GM06990 (cell line): ENCODE measurements around the gene TMEM176B.

Experiments used
- DNase-seq: peaks from one replicate; pipeline ENCODE4 v3.0.0-alpha.2; 2011; ENCODE audit not compliant: insufficient read length; ENCODE audit errors: extremely low read depth
- H3K27me3 ChIP-seq: replicated peaks from 2 replicates; pipeline ENCODE4 v1.6.0; 2011; ENCODE audit warnings: low read length; ENCODE audit not compliant: control insufficient read depth, insufficient read depth
- H3K36me3 ChIP-seq: 2 replicates; pipeline ENCODE4 v1.5.1; 2011; ENCODE audit warnings: low read length; ENCODE audit not compliant: control insufficient read depth, insufficient read depth
- H3K4me3 ChIP-seq: replicated peaks from 2 replicates; pipeline ENCODE4 v1.5.1; 2011; ENCODE audit warnings: low read depth, mild to moderate bottlenecking, control low read depth, low read length
- CTCF ChIP-seq: IDR thresholded peaks from 2 replicates; pipeline ENCODE4 v1.5.1; 2011; ENCODE audit warnings: low read length, control low read depth, mild to moderate bottlenecking, inconsistent platforms; ENCODE audit not compliant: insufficient read depth, poor library complexity, severe bottlenecking

TMEM176B gene

GRCh38 chr7:150805864-150806263 is 5.7 kb upstream of the TMEM176B start:
- Histone ChIP-seq H3K4me3 (no peak overlapping the region), H3K36me3 (no peaks in the 10 kb centered on the region), H3K27me3 (peaks cover 2% of the 10 kb centered on the region)
- no peak for DNase-seq
- TF ChIP-seq CTCF: no peak

- H3K36me3 ChIP-seq: no peaks in the 10 kb centered on the region
- TF ChIP-seq CTCF: no peak
- peaks cover 2% of the 10 kb centered on the region for H3K27me3 ChIP-seq
- no peak overlapping the region for H3K4me3 ChIP-seq
- no peak for DNase-seq
Measured at GRCh38 chr7:150804802-150805201, 4.6 kb upstream of the TMEM176B start.

GRCh38 chr7:150803161-150803860 is 3.1 kb upstream of the TMEM176B start:
- no peaks in the 10 kb centered on the region for H3K36me3 ChIP-seq
- no peak for TF ChIP-seq CTCF
- peaks cover 2% of the 10 kb centered on the region for H3K27me3 ChIP-seq
- H3K4me3 ChIP-seq: no peak overlapping the region
- DNase-seq: no peak

GRCh38 chr7:150801946-150802771 is 2.0 kb upstream of the TMEM176B start:
- Histone ChIP-seq H3K36me3 (no peaks in the 10 kb centered on the region), H3K4me3 (no peak overlapping the region), H3K27me3 (peaks cover 2% of the 10 kb centered on the region)
- no peak for DNase-seq
- no peak for TF ChIP-seq CTCF

GRCh38 chr7:150801242-150801945 is 1.2 kb upstream of the TMEM176B start:
- no peak for TF ChIP-seq CTCF
- DNase-seq: no peak
- no peak overlapping the region for H3K4me3 ChIP-seq
- peaks cover 2% of the 10 kb centered on the region for H3K27me3 ChIP-seq
- H3K36me3 ChIP-seq: no peaks in the 10 kb centered on the region
